Measurements from ENCODE around the gene TP53RK.

The TP53RK gene

GRCh38 chr20:46647469-46647868, 41.8 kb downstream of the TP53RK start:
- no peaks in the 10 kb centered on the region for H3K4me1 ChIP-seq (ENCODE audit: low read depth, poor library complexity, severe bottlenecking)
- H3K79me2 ChIP-seq (ENCODE audit: insufficient read depth, low read depth), result no peaks in the 10 kb centered on the region
- H3K4me2 ChIP-seq, result no peak overlapping the region
- no peak for TF ChIP-seq CTCF (conservative IDR thresholded peaks at IDR 0.05; ENCODE audit: low read depth, low read length)
- no peaks in the 10 kb centered on the region for H4K20me1 ChIP-seq (ENCODE audit: insufficient read depth)
- no peak overlapping the region for H3K27ac ChIP-seq
- no peak overlapping the region for H3K4me3 ChIP-seq (IDR thresholded peaks at IDR 0.05; ENCODE audit: insufficient read depth, low read depth, low read length)
- H2AFZ ChIP-seq (ENCODE audit: low read depth), result no peak overlapping the region
- no peak overlapping the region for H3K9ac ChIP-seq
- H3K27me3 ChIP-seq (ENCODE audit: insufficient read depth, low read depth), result no peaks in the 10 kb centered on the region
- no peaks in the 10 kb centered on the region for H3K36me3 ChIP-seq (ENCODE audit: insufficient read depth)

- no peak for TF ChIP-seq CTCF (conservative IDR thresholded peaks at IDR 0.05; ENCODE audit: low read depth, low read length)
- H3K4me1 ChIP-seq (ENCODE audit: low read depth, poor library complexity, severe bottlenecking), result no peaks in the 10 kb centered on the region
- H3K4me3 ChIP-seq (IDR thresholded peaks at IDR 0.05; ENCODE audit: insufficient read depth, low read depth, low read length), result no peak overlapping the region
Measured at GRCh38 chr20:46646659-46647380, 42.4 kb downstream of the TP53RK start.

GRCh38 chr20:46646122-46646521, 43.1 kb downstream of the TP53RK start:
- Histone ChIP-seq H3K36me3 (ENCODE audit: insufficient read depth) (no peaks in the 10 kb centered on the region), H3K27me3 (ENCODE audit: insufficient read depth, low read depth) (no peaks in the 10 kb centered on the region), H4K20me1 (ENCODE audit: insufficient read depth) (no peaks in the 10 kb centered on the region), H3K4me2 (no peak overlapping the region), H2AFZ (ENCODE audit: low read depth) (no peak overlapping the region), H3K4me1 (ENCODE audit: low read depth, poor library complexity, severe bottlenecking) (no peaks in the 10 kb centered on the region), H3K27ac (no peak overlapping the region), H3K79me2 (ENCODE audit: insufficient read depth, low read depth) (no peaks in the 10 kb centered on the region), H3K4me3 (IDR thresholded peaks at IDR 0.05; ENCODE audit: insufficient read depth, low read depth, low read length) (no peak overlapping the region), H3K9ac (no peak overlapping the region)
- TF ChIP-seq CTCF (conservative IDR thresholded peaks at IDR 0.05; ENCODE audit: low read depth, low read length), result no peak

More at GRCh38 chr20:46646659-46647380, 42.4 kb downstream of the TP53RK start:
- Histone ChIP-seq H3K9ac (no peak overlapping the region), H3K36me3 (ENCODE audit: insufficient read depth) (no peaks in the 10 kb centered on the region), H3K4me2 (no peak overlapping the region), H3K27me3 (ENCODE audit: insufficient read depth, low read depth) (no peaks in the 10 kb centered on the region), H3K79me2 (ENCODE audit: insufficient read depth, low read depth) (no peaks in the 10 kb centered on the region), H2AFZ (ENCODE audit: low read depth) (no peak overlapping the region), H3K27ac (no peak overlapping the region), H4K20me1 (ENCODE audit: insufficient read depth) (no peaks in the 10 kb centered on the region)

GRCh38 chr20:46644733-46645132, 44.5 kb downstream of the TP53RK start:
- TF ChIP-seq CTCF (conservative IDR thresholded peaks at IDR 0.05; ENCODE audit: low read depth, low read length), result no peak
- no peak overlapping the region for H2AFZ ChIP-seq (ENCODE audit: low read depth)
- no peak overlapping the region for H3K27ac ChIP-seq
- H3K4me3 ChIP-seq (IDR thresholded peaks at IDR 0.05; ENCODE audit: insufficient read depth, low read depth, low read length), result no peak overlapping the region
- H3K27me3 ChIP-seq (ENCODE audit: insufficient read depth, low read depth), result no peaks in the 10 kb centered on the region
- H3K36me3 ChIP-seq (ENCODE audit: insufficient read depth), result no peaks in the 10 kb centered on the region
- no peaks in the 10 kb centered on the region for H3K79me2 ChIP-seq (ENCODE audit: insufficient read depth, low read depth)
- no peaks in the 10 kb centered on the region for H4K20me1 ChIP-seq (ENCODE audit: insufficient read depth)
- no peaks in the 10 kb centered on the region for H3K4me1 ChIP-seq (ENCODE audit: low read depth, poor library complexity, severe bottlenecking)
- no peak overlapping the region for H3K9ac ChIP-seq
- H3K4me2 ChIP-seq, result no peak overlapping the region

Data from KMS-11 (cell line).